ENCODE data around the gene COG8. TPM values are rescaled to one million over a fixed set of nuclear protein-coding genes. Genes with fewer than 3 reads are reported as not detected.

COG8 gene
- total and polyA plus RNA-seq, 2 donors (not counting 3 experiments of a cell fraction or from before 2014, with no cell fraction given) = 29.0 to 31.6 TPM

DNA sequence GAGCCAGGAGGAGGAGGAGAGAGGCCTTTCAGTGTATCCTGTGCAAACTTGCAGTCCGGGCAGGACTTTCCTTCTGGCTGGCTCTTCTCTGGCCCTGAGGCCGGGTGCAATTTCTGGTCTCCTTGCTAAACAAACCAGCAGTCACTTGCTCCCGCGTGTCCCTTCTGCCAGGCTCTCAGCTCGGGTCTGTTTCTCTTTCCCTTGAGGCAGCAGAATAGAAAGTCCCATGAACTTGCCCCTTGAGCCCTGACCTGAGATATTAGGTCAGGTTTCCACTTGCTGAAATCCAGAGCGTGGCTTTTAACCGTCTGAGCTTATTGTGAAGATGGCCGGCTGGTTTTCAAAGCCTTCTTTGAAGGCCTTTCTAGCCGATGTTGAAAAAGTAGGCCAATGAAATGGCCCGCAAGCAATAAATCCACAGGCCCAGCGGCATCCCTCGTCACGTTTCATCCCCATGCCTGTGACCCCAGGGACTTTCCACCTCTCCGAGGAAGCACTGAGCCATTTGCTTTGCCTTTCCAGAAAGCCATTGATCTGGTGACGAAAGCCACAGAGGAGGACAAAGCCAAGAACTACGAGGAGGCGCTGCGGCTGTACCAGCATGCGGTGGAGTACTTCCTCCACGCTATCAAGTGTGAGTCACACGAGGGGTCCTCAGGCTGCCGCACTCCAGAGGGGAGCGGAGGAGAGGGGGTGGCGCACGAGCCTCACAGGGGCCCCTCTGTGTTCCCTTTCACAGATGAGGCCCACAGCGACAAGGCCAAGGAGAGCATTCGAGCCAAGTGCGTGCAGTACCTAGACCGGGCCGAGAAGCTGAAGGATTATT lies 23.7 kb downstream of the COG8 start:
- Histone ChIP-seq H3K9ac (replicated peaks; ENCODE audit: extremely low read depth, insufficient read depth, low read length) (no peak overlapping the region), H3K4me2 (ENCODE audit: insufficient read depth, low read length) (no peak overlapping the region), H3K9me1 (replicated peaks; ENCODE audit: control insufficient read depth, extremely low read depth, insufficient read depth, low read length) (no peaks in the 10 kb centered on the region), H4K20me1 (replicated peaks; ENCODE audit: control insufficient read depth, extremely low read depth, insufficient read depth, low read length) (no peaks in the 10 kb centered on the region), H3K27ac (ENCODE audit: insufficient read depth, low read depth, low read length) (no peak overlapping the region), H3K36me3 (ENCODE audit: control insufficient read depth in 2 of 2, extremely low read depth in 1 of 2, insufficient read depth in 2 of 2, low read length in 2 of 2) (peaks cover 21 to 47% of the 10 kb centered on the region in 2 experiments), H3K79me2 (ENCODE audit: control insufficient read depth, insufficient read depth, low read length) (peaks cover 41% of the 10 kb centered on the region), H3K9me3 (replicated peaks; ENCODE audit: control insufficient read depth, insufficient read depth, low read length) (no peaks in the 10 kb centered on the region), H2AFZ (ENCODE audit: low read depth, low read length) (no peak overlapping the region), H3K4me3 (replicated peaks in 1 of 3; ENCODE audit: insufficient read depth in 1 of 3, low read depth in 1 of 3, low read length in 3 of 3) (no peak overlapping the region), H3K27me3 (ENCODE audit: control insufficient read depth in 2 of 2, insufficient read depth in 2 of 2, low read length in 2 of 2) (no peaks in the 10 kb centered on the region), H3K4me1 (ENCODE audit: control insufficient read depth, extremely low read depth, insufficient read depth, low read length) (peaks cover 6% of the 10 kb centered on the region)
- ChIA-PET CTCF (interaction anchor here (1.6 kb wide), 1 partner anchor 11 kb away, joined by 5 read pairs; no protein-coding TSS in a partner anchor), POLR2A (no interaction called here)
- DNase-seq (ENCODE audit: low read depth, low spot score) (no peak), FAIRE-seq (no peak)
- intact Hi-C loops (cut with micrococcal nuclease) = no loop called here
- no peak for TF ChIP-seq POLR2AphosphoS5 (IDR thresholded peaks at IDR 0.05; ENCODE audit: insufficient read depth, low read depth, low read length)
- TF ChIP-seq FOS (IDR thresholded peaks at IDR 0.05; ENCODE audit: borderline replicate concordance, insufficient read depth, low read length) = no peak
- no peak for TF ChIP-seq POLR2A (IDR thresholded peaks at IDR 0.05; ENCODE audit: low read depth, low read length)
- TF ChIP-seq, protein P1, sequence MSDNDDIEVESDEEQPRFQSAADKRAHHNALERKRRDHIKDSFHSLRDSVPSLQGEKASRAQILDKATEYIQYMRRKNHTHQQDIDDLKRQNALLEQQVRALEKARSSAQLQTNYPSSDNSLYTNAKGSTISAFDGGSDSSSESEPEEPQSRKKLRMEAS (IDR thresholded peaks at IDR 0.05; ENCODE audit: insufficient read depth, insufficient read length) = no peak
- TF ChIP-seq, protein P2, sequence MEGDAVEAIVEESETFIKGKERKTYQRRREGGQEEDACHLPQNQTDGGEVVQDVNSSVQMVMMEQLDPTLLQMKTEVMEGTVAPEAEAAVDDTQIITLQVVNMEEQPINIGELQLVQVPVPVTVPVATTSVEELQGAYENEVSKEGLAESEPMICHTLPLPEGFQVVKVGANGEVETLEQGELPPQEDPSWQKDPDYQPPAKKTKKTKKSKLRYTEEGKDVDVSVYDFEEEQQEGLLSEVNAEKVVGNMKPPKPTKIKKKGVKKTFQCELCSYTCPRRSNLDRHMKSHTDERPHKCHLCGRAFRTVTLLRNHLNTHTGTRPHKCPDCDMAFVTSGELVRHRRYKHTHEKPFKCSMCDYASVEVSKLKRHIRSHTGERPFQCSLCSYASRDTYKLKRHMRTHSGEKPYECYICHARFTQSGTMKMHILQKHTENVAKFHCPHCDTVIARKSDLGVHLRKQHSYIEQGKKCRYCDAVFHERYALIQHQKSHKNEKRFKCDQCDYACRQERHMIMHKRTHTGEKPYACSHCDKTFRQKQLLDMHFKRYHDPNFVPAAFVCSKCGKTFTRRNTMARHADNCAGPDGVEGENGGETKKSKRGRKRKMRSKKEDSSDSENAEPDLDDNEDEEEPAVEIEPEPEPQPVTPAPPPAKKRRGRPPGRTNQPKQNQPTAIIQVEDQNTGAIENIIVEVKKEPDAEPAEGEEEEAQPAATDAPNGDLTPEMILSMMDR (IDR thresholded peaks at IDR 0.05; ENCODE audit: extremely low read depth in 1 of 2, insufficient read depth in 1 of 2, low read depth in 1 of 2, low read length in 2 of 2) = no peak
- TF ChIP-seq EZH2 (IDR thresholded peaks at IDR 0.05; ENCODE audit: borderline replicate concordance, low read depth, low read length, severe bottlenecking) = no peak
- no peak for TF ChIP-seq JUN (IDR thresholded peaks at IDR 0.05; ENCODE audit: borderline replicate concordance, insufficient read depth, insufficient read length, low read depth)
- no peak for TF ChIP-seq GATA2 (IDR thresholded peaks at IDR 0.05; ENCODE audit: insufficient read depth, insufficient read length, low read depth, low read length)
- no peak for TF ChIP-seq MYC (IDR thresholded peaks at IDR 0.05; ENCODE audit: low read depth, low read length)
- no TSS peak for BruUV-seq (replicated peaks)
- dilution Hi-C loops (cut with MboI; ENCODE audit: extremely low pct_ligation_motif_present, low sequenced_read_pairs) = no loop called here

Measured in endothelial cell of umbilical vein (primary cell).